H9 (cell line): ENCODE measurements around the gene ETNPPL. TPM values are rescaled to one million over a fixed set of nuclear protein-coding genes. Genes with fewer than 3 reads are reported as not detected.

Experiments used
- DNase-seq: peaks from one replicate; pipeline ENCODE4 v3.0.0-alpha.2; 2017
- H2AFZ ChIP-seq: one replicate; pipeline ENCODE4 v1.6.1; 2013; ENCODE audit warnings: mild to moderate bottlenecking, low read length, control low read depth, moderate library complexity
- H2AK5ac ChIP-seq: 2 replicates; pipeline ENCODE4 v1.6.1; 2013; ENCODE audit warnings: low read length, control low read depth, mixed read lengths; ENCODE audit not compliant: insufficient read length
- H2BK120ac ChIP-seq: one replicate; pipeline ENCODE4 v1.6.1; 2013; ENCODE audit warnings: low read depth, mild to moderate bottlenecking, low read length, control low read depth, inconsistent platforms; ENCODE audit not compliant: poor library complexity, severe bottlenecking
- H2BK12ac ChIP-seq: 2 replicates; pipeline ENCODE4 v1.6.1; 2013; ENCODE audit warnings: low read length, control low read depth, mixed read lengths, low read depth; ENCODE audit not compliant: insufficient read length
- H2BK15ac ChIP-seq: 2 replicates; pipeline ENCODE4 v1.6.1; 2013; ENCODE audit warnings: low read depth, low read length, control low read depth
- H2BK20ac ChIP-seq: one replicate; pipeline ENCODE4 v1.6.1; 2013; ENCODE audit warnings: low read depth, mild to moderate bottlenecking, low read length, control low read depth, inconsistent platforms; ENCODE audit not compliant: poor library complexity, severe bottlenecking
- H2BK5ac ChIP-seq: 2 replicates; pipeline ENCODE4 v1.6.1; 2013; ENCODE audit warnings: low read length, control low read depth, mixed read lengths; ENCODE audit not compliant: insufficient read length
- H3K14ac ChIP-seq: 2 replicates; pipeline ENCODE4 v1.6.1; 2013; ENCODE audit warnings: low read length, control low read depth; ENCODE audit not compliant: insufficient read depth
- H3K18ac ChIP-seq: 2 replicates; pipeline ENCODE4 v1.6.1; 2013; ENCODE audit warnings: low read depth, mild to moderate bottlenecking, mixed read lengths, low read length, control low read depth; ENCODE audit not compliant: insufficient read length
- H3K23ac ChIP-seq: 2 replicates; pipeline ENCODE4 v1.6.1; 2013; ENCODE audit warnings: low read length, control low read depth, mixed read lengths, low read depth; ENCODE audit not compliant: insufficient read length
- H3K23me2 ChIP-seq: 2 replicates; pipeline ENCODE4 v1.6.1; 2013; ENCODE audit warnings: low read depth, mild to moderate bottlenecking, mixed read lengths, low read length, control low read depth; ENCODE audit not compliant: insufficient read length, poor library complexity, severe bottlenecking
- H3K27ac ChIP-seq: 2 replicates; pipeline ENCODE4 v1.5.1; 2013; ENCODE audit warnings: low read length, control low read depth, mixed read lengths, low read depth; ENCODE audit not compliant: insufficient read length
- H3K27me3 ChIP-seq: 2 replicates; pipeline ENCODE4 v1.6.1; 2013; ENCODE audit warnings: low read length, control low read depth, inconsistent platforms; ENCODE audit not compliant: insufficient read depth
- H3K4ac ChIP-seq: 2 replicates; pipeline ENCODE4 v1.6.1; 2013; ENCODE audit warnings: low read depth, mild to moderate bottlenecking, control low read depth, inconsistent platforms, low read length, moderate library complexity
- H3K4me1 ChIP-seq: 2 replicates; pipeline ENCODE4 v1.6.1; 2013; ENCODE audit warnings: low read length, control low read depth, inconsistent platforms; ENCODE audit not compliant: insufficient read depth
- H3K4me2 ChIP-seq: 2 replicates; pipeline ENCODE4 v1.6.1; 2013; ENCODE audit warnings: low read length, control low read depth, mixed read lengths; ENCODE audit not compliant: insufficient read length, insufficient read depth
- H3K56ac ChIP-seq: 2 replicates; pipeline ENCODE4 v1.6.1; 2013; ENCODE audit warnings: low read depth, mild to moderate bottlenecking, mixed read lengths, low read length, control low read depth; ENCODE audit not compliant: insufficient read length
- H3K79me1 ChIP-seq: 2 replicates; pipeline ENCODE4 v1.6.1; 2013; ENCODE audit warnings: low read depth, mild to moderate bottlenecking, moderate library complexity, low read length, control low read depth, inconsistent platforms; ENCODE audit not compliant: insufficient read depth, poor library complexity, severe bottlenecking
- H3K79me2 ChIP-seq: 2 replicates; pipeline ENCODE4 v1.6.1; 2013; ENCODE audit warnings: low read length, control low read depth, inconsistent platforms; ENCODE audit not compliant: insufficient read depth
- H3K9ac ChIP-seq: 2 replicates; pipeline ENCODE4 v1.6.1; 2013; ENCODE audit warnings: low read length, control low read depth, mixed read lengths; ENCODE audit not compliant: insufficient read length; ENCODE audit errors: extremely low read depth
- H3K9me3 ChIP-seq: one replicate; pipeline ENCODE4 v1.6.1; 2013; ENCODE audit warnings: low read depth, low read length, inconsistent platforms; ENCODE audit not compliant: control insufficient read depth
- H3T11ph ChIP-seq: one replicate; pipeline ENCODE4 v1.6.1; 2013; ENCODE audit warnings: mild to moderate bottlenecking, low read length, control low read depth, inconsistent platforms
- H4K20me1 ChIP-seq: one replicate; pipeline ENCODE4 v1.6.1; 2013; ENCODE audit not compliant: control insufficient read depth, insufficient read length, insufficient read depth
- H4K5ac ChIP-seq: 2 replicates; pipeline ENCODE4 v1.6.1; 2013; ENCODE audit warnings: low read depth, mild to moderate bottlenecking, mixed read lengths, low read length, control low read depth; ENCODE audit not compliant: insufficient read length
- H4K8ac ChIP-seq: replicated peaks from 2 replicates; pipeline ENCODE4 v1.6.1; 2013; ENCODE audit warnings: low read length, control low read depth, mixed read lengths, low read depth; ENCODE audit not compliant: insufficient read length
- H4K91ac ChIP-seq: 2 replicates; pipeline ENCODE4 v1.6.1; 2013; ENCODE audit warnings: low read depth, mild to moderate bottlenecking, moderate library complexity, mixed read lengths, low read length, control low read depth; ENCODE audit not compliant: insufficient read length
- H3K27ac Mint-ChIP-seq, 3 experiments: 2 replicates in 2 of 3; 3 replicates in 1 of 3; pipeline ENCODE4 v1.8.0; 2020 to 2021; ENCODE audit warnings: mixed read lengths in 3 of 3, mild to moderate bottlenecking in 1 of 3, moderate library complexity in 1 of 3
- H3K27me3 Mint-ChIP-seq: 2 replicates; pipeline ENCODE4 v1.8.0; 2021; ENCODE audit warnings: low read depth, mild to moderate bottlenecking, moderate library complexity, mixed read lengths
- H3K36me3 Mint-ChIP-seq, 3 experiments: 2 replicates in 2 of 3; 3 replicates in 1 of 3; pipeline ENCODE4 v1.8.0; 2020 to 2021; ENCODE audit warnings: low read depth in 3 of 3, mixed read lengths in 3 of 3; ENCODE audit not compliant: insufficient read depth in 1 of 3
- H3K4me1 Mint-ChIP-seq, 2 experiments: 2 replicates each; pipeline ENCODE4 v1.8.0; 2020; ENCODE audit warnings: mixed read lengths in 2 of 2
- H3K4me3 Mint-ChIP-seq, 2 experiments: 2 replicates in 1 of 2; 3 replicates in 1 of 2; pipeline ENCODE4 v1.8.0; 2020 to 2021; ENCODE audit warnings: mild to moderate bottlenecking in 2 of 2, mixed read lengths in 2 of 2, moderate library complexity in 1 of 2
- H3K9me3 Mint-ChIP-seq, 2 experiments: 2 replicates in 1 of 2; 3 replicates in 1 of 2; pipeline ENCODE4 v1.8.0; 2020; ENCODE audit warnings: mild to moderate bottlenecking in 2 of 2, mixed read lengths in 2 of 2, moderate library complexity in 1 of 2
- WGBS: extraction: QIAGEN DNeasy Blood & Tissue Kit; methylation state at CpG from one replicate; pipeline ENCODE4 v1.1.7; 2013; ENCODE audit warnings: missing lambda C conversion rate, low lambda C conversion rate, mixed read lengths; ENCODE audit not compliant: insufficient read length; ENCODE audit errors: extremely low coverage; 5-methylcytosine and 5-hydroxymethylcytosine counted together
- total RNA-seq: library from RNA; stranded (reverse); gene quantifications from 2 replicates; pipeline ENCODE4 v1.2.1, GENCODE V29; 2021
- TF ChIP-seq, protein P1 (sequence below): fragments of 200-600 bp; sonication (generic); conservative IDR thresholded peaks from 3 replicates; pipeline ENCODE4 v1.8.0; 2021; ENCODE audit warnings: antibody characterized with exemption, mild to moderate bottlenecking

Gene ETNPPL
- total RNA-seq, 1 experiment from 2014 or later, result 1.3 TPM

DNA sequence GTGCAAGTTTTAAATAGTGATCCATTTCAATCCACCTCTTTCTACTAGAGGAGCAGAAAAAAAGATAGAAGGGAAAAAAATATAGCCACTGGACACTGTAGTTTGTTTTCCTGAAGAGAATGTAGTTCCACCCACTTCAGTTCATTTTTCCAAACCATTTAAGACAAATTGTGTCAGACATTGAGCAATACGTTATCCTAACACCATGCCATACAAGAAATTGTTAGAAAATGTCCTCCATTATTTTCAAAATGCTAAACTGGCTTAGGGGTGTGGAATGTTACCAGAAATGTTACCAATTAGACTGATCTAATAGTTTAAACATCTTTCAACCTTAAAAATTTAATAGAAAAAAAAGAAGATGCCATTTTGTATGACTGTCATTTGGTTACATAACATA, 48.6 kb upstream of the ETNPPL start:
- H3K9ac ChIP-seq, result no peak overlapping the region
- no peak overlapping the region for H3K4ac ChIP-seq
- TF ChIP-seq, protein P1, sequence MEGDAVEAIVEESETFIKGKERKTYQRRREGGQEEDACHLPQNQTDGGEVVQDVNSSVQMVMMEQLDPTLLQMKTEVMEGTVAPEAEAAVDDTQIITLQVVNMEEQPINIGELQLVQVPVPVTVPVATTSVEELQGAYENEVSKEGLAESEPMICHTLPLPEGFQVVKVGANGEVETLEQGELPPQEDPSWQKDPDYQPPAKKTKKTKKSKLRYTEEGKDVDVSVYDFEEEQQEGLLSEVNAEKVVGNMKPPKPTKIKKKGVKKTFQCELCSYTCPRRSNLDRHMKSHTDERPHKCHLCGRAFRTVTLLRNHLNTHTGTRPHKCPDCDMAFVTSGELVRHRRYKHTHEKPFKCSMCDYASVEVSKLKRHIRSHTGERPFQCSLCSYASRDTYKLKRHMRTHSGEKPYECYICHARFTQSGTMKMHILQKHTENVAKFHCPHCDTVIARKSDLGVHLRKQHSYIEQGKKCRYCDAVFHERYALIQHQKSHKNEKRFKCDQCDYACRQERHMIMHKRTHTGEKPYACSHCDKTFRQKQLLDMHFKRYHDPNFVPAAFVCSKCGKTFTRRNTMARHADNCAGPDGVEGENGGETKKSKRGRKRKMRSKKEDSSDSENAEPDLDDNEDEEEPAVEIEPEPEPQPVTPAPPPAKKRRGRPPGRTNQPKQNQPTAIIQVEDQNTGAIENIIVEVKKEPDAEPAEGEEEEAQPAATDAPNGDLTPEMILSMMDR, result no peak
- H2BK12ac ChIP-seq, result no peak overlapping the region
- no peak overlapping the region for H3K23ac ChIP-seq
- H3K4me1 ChIP-seq, result no peaks in the 10 kb centered on the region
- H3K4me2 ChIP-seq, result no peak overlapping the region
- H3K14ac ChIP-seq, result no peak overlapping the region
- H3K27me3 ChIP-seq, result no peaks in the 10 kb centered on the region
- Mint-ChIP-seq H3K27ac (no peak overlapping the region), H3K36me3 (no peaks in the 10 kb centered on the region), H3K9me3 (no peaks in the 10 kb centered on the region), H3K4me3 (no peak overlapping the region), H3K27me3 (no peaks in the 10 kb centered on the region), H3K4me1 (peaks cover 4 to 5% of the 10 kb centered on the region in 2 experiments; a peak in 2 of 4 replicates)
- no peak overlapping the region for H2BK20ac ChIP-seq
- no peak overlapping the region for H2BK15ac ChIP-seq
- no peaks in the 10 kb centered on the region for H4K20me1 ChIP-seq
- no CpG with 5 or more reads among the region's 1 CpG for WGBS
- H2AFZ ChIP-seq, result no peak overlapping the region
- H4K91ac ChIP-seq, result no peak overlapping the region
- H3K18ac ChIP-seq, result no peak overlapping the region
- H3T11ph ChIP-seq, result no peak overlapping the region
- no peak overlapping the region for H3K27ac ChIP-seq
- H3K56ac ChIP-seq, result no peak overlapping the region
- no peaks in the 10 kb centered on the region for H3K23me2 ChIP-seq
- H3K79me1 ChIP-seq, result no peaks in the 10 kb centered on the region
- H2BK120ac ChIP-seq, result no peak overlapping the region
- no peak overlapping the region for H4K5ac ChIP-seq
- H3K9me3 ChIP-seq, result no peaks in the 10 kb centered on the region
- H2BK5ac ChIP-seq, result no peak overlapping the region
- DNase-seq, result no peak
- no peak overlapping the region for H2AK5ac ChIP-seq
- H3K79me2 ChIP-seq, result no peaks in the 10 kb centered on the region
- H4K8ac ChIP-seq, result no peak overlapping the region
